Stimulated activated CD8-positive, alpha-beta memory T cell treated with anti-CD3 and anti-CD28 coated beads, Interleukin-4, amount 100 ng/mL, for 48 hours (primary cell): ENCODE measurements around the gene NBPF11.
"Not testable (repeated sequence)": the region's sequence is repeated elsewhere in the genome, so short reads cannot be mapped to it uniquely, and the experiment has no call there.

Source experiments
- DNase-seq: peaks from one replicate; pipeline ENCODE4 v3.0.0-alpha.2; 2020

The NBPF11 gene

GRCh38 chr1:148149050-148149815, 2.8 kb downstream of the NBPF11 start:
- DNase-seq = not testable (repeated sequence)

- DNase-seq = not testable (repeated sequence)
Observed at GRCh38 chr1:148147052-148147838, 4.8 kb downstream of the NBPF11 start.

- not testable (repeated sequence) for DNase-seq
Observed at GRCh38 chr1:148146191-148146997, 5.7 kb downstream of the NBPF11 start.

GRCh38 chr1:148143223-148143622, 8.9 kb downstream of the NBPF11 start:
- not testable (repeated sequence) for DNase-seq

GRCh38 chr1:148141936-148142335, 10.1 kb downstream of the NBPF11 start:
- not testable (repeated sequence) for DNase-seq

- DNase-seq = not testable (repeated sequence)
Observed at GRCh38 chr1:148138606-148139005, 13.5 kb downstream of the NBPF11 start.

- not testable (repeated sequence) for DNase-seq
Observed at GRCh38 chr1:148122341-148122740, 29.7 kb downstream of the NBPF11 start.

- DNase-seq = not testable (repeated sequence)
Observed at GRCh38 chr1:148120395-148120794, 31.7 kb downstream of the NBPF11 start.

GRCh38 chr1:148095732-148096131, 56.3 kb downstream of the NBPF11 start:
- DNase-seq = not testable (repeated sequence)

- not testable (repeated sequence) for DNase-seq
Observed at GRCh38 chr1:148086196-148086595, 65.9 kb downstream of the NBPF11 start.

- not testable (repeated sequence) for DNase-seq
Observed at GRCh38 chr1:148081205-148081604, 70.9 kb downstream of the NBPF11 start.

GRCh38 chr1:148078632-148079519, 73.2 kb downstream of the NBPF11 start:
- DNase-seq = not testable (repeated sequence)

- DNase-seq = not testable (repeated sequence)
Observed at GRCh38 chr1:148078090-148078489, 74.0 kb downstream of the NBPF11 start.

- not testable (repeated sequence) for DNase-seq
Observed at GRCh38 chr1:148077458-148077857, 74.6 kb downstream of the NBPF11 start.

- DNase-seq = not testable (repeated sequence)
Observed at GRCh38 chr1:148073392-148073791, 78.7 kb downstream of the NBPF11 start.

- not testable (repeated sequence) for DNase-seq
Observed at GRCh38 chr1:148068606-148069005, 83.5 kb downstream of the NBPF11 start.

GRCh38 chr1:148068201-148068600, 83.9 kb downstream of the NBPF11 start:
- not testable (repeated sequence) for DNase-seq

- DNase-seq = peak; percentile 31
Observed at GRCh38 chr1:148060294-148060701, 91.8 kb downstream of the NBPF11 start.

- DNase-seq = not testable (repeated sequence)
Observed at GRCh38 chr1:148057384-148057783, 94.7 kb downstream of the NBPF11 start.
